GM23248 (cell line): ENCODE data around the gene AKAP6. TPM values are rescaled to one million over a fixed set of nuclear protein-coding genes. Genes with fewer than 3 reads are reported as not detected.

Experiments used
- DNase-seq: peaks from one replicate; pipeline ENCODE4 v3.0.0-alpha.2; 2015
- H2AFZ ChIP-seq: fragments of 200-600 bp; sonication (generic); 2 replicates; pipeline ENCODE4 v1.6.1; 2016; ENCODE audit warnings: antibody characterized with exemption
- H3F3A ChIP-seq: fragments of 200-600 bp; sonication (generic); 2 replicates; pipeline ENCODE4 v1.6.1; 2016; ENCODE audit warnings: mild to moderate bottlenecking, antibody characterized with exemption, mixed run types; ENCODE audit not compliant: insufficient read depth
- H3K27ac ChIP-seq: fragments of 200-600 bp; sonication (generic); 2 replicates; pipeline ENCODE4 v1.5.1; 2016; ENCODE audit warnings: mild to moderate bottlenecking
- H3K27me3 ChIP-seq: fragments of 200-600 bp; sonication (generic); replicated peaks from 2 replicates; pipeline ENCODE4 v1.6.1; 2016; ENCODE audit warnings: mild to moderate bottlenecking; ENCODE audit not compliant: insufficient read depth
- H3K36me3 ChIP-seq: fragments of 200-600 bp; sonication (generic); 2 replicates; pipeline ENCODE4 v1.6.1; 2016; ENCODE audit warnings: low read depth, mild to moderate bottlenecking
- H3K4me1 ChIP-seq: fragments of 200-600 bp; sonication (generic); 2 replicates; pipeline ENCODE4 v1.6.1; 2016; ENCODE audit warnings: mild to moderate bottlenecking; ENCODE audit not compliant: insufficient read depth
- H3K4me2 ChIP-seq: fragments of 200-600 bp; sonication (generic); one replicate; pipeline ENCODE4 v1.6.1; 2016; ENCODE audit warnings: mild to moderate bottlenecking; ENCODE audit not compliant: unreplicated experiment
- H3K4me3 ChIP-seq: fragments of 200-600 bp; sonication (generic); 2 replicates; pipeline ENCODE4 v1.5.1; 2016; ENCODE audit warnings: mild to moderate bottlenecking
- H3K79me2 ChIP-seq: fragments of 200-600 bp; sonication (generic); 2 replicates; pipeline ENCODE4 v1.6.1; 2016; ENCODE audit warnings: mild to moderate bottlenecking; ENCODE audit not compliant: insufficient read depth
- H3K9ac ChIP-seq: fragments of 200-600 bp; sonication (generic); 2 replicates; pipeline ENCODE4 v1.6.1; 2016; ENCODE audit warnings: mild to moderate bottlenecking
- H3K9me2 ChIP-seq: fragments of 200-600 bp; sonication (generic); 2 replicates; pipeline ENCODE4 v1.6.1; 2016; ENCODE audit warnings: mixed run types, mild to moderate bottlenecking, moderate library complexity; ENCODE audit not compliant: insufficient read depth
- H3K9me3 ChIP-seq: fragments of 200-600 bp; sonication (generic); one replicate; pipeline ENCODE4 v1.6.1; 2017; ENCODE audit warnings: low read depth
- H4K20me1 ChIP-seq: fragments of 200-600 bp; sonication (generic); 2 replicates; pipeline ENCODE4 v1.6.0; 2016; ENCODE audit not compliant: insufficient read depth
- EZH2 ChIP-seq: fragments of 200-600 bp; sonication (generic); IDR thresholded peaks from 2 replicates; pipeline ENCODE4 v1.6.1; 2018; ENCODE audit warnings: antibody characterized with exemption, mild to moderate bottlenecking; ENCODE audit not compliant: insufficient read depth, poor library complexity, severe bottlenecking
- EZH2phosphoT487 ChIP-seq: fragments of 200-600 bp; sonication (generic); IDR thresholded peaks from 2 replicates; pipeline ENCODE4 v1.6.1; 2018; ENCODE audit warnings: antibody characterized with exemption, moderate library complexity, mild to moderate bottlenecking, low read depth; ENCODE audit not compliant: insufficient read depth
- WGBS, 2 experiments: methylation state at CpG; one replicate each; pipeline ENCODE4 v1.1.6; 2015 to 2017; ENCODE audit warnings: low lambda C conversion rate in 2 of 2, low coverage in 1 of 2; ENCODE audit errors: missing lambda C conversion rate in 2 of 2; 5-methylcytosine and 5-hydroxymethylcytosine counted together
- in situ Hi-C: fragments of 300-500 bp; cut with MboI; formaldehyde crosslinking; loops from 2 replicates; pipeline ENCODE4 v1.15.0; 2020
- polyA plus RNA-seq: library from polyadenylated mRNA; unstranded; fragments of >200 nt; fragmentation: Nextera tagmentation; extraction: Ambion mirVana; gene quantifications from 2 replicates; pipeline ENCODE4 v1.2.1, GENCODE V29; 2016
- total RNA-seq: library from RNA; depleted of rRNA; stranded (reverse); fragments of >200 nt; shearing (Covaris generic); gene quantifications from 2 replicates; pipeline ENCODE4 v1.2.3, GENCODE V29; 2014

Gene AKAP6
- total and polyA plus RNA-seq, 2 experiments from 2014 or later: 4.8 to 19.1 TPM

DNA sequence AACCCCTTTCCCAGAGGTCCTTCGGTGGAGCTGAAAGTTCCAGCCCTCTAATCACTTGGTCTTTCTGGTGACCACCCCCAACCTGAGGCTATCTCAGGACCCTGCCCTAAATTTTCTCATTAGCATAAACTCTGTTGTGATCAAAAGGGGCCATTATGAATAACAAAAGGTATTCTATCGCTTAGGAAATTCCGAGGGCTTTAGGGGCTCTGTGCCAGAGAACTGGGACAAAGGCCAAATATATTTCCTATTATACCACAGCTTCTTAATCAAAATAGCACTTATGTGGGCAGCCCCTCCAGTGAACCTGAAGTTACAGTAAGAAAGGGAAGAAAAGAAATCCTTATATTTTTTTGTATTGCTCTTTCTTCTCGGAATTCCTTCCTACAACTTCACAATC, 484.3 kb downstream of the AKAP6 start:
- Histone ChIP-seq H3K9me3 (no peaks in the 10 kb centered on the region), H3K79me2 (no peaks in the 10 kb centered on the region), H3K4me1 (no peaks in the 10 kb centered on the region), H3K4me2 (no peak overlapping the region), H2AFZ (no peak overlapping the region), H3K4me3 (no peak overlapping the region), H3K36me3 (no peaks in the 10 kb centered on the region), H3F3A (no peaks in the 10 kb centered on the region), H3K9me2 (no peaks in the 10 kb centered on the region), H3K27me3 (no peaks in the 10 kb centered on the region), H3K27ac (no peak overlapping the region), H3K9ac (no peak overlapping the region), H4K20me1 (no peaks in the 10 kb centered on the region)
- in situ Hi-C loops: no loop called here
- DNase-seq: no peak
- no peak for TF ChIP-seq EZH2phosphoT487
- no peak for TF ChIP-seq EZH2
- WGBS, 2 experiments: 53 to 59% methylated on average over 4 of the region's 4 CpGs

DNA sequence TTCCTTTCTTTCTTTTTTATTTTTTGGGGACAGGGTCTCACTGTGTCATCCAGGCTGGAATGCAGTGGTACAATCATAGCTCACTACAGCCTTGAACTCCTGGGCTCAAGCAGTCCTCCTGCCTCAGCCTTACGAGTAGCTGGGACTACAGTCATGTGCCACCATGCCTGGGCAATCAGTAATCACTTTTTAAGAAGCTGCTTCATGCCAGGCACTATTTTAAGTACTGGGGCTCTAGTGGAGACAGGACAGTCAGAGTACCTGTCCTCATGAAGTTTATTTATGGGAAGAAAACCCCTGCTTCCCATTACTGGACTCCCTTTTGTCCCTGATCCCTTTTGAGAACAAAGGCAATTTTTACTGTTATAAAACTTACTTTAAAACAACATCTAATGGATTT, 485.6 kb downstream of the AKAP6 start:
- H2AFZ ChIP-seq: no peak overlapping the region
- H3K27ac ChIP-seq: no peak overlapping the region
- no peaks in the 10 kb centered on the region for H3K9me3 ChIP-seq
- in situ Hi-C loops: no loop called here
- no peaks in the 10 kb centered on the region for H3K9me2 ChIP-seq
- 38 to 47% methylated on average over 1 of the region's 1 CpG for WGBS, 2 experiments
- no peaks in the 10 kb centered on the region for H4K20me1 ChIP-seq
- H3K27me3 ChIP-seq: no peaks in the 10 kb centered on the region
- H3K36me3 ChIP-seq: no peaks in the 10 kb centered on the region
- no peak overlapping the region for H3K4me3 ChIP-seq
- DNase-seq: no peak
- H3K9ac ChIP-seq: no peak overlapping the region
- H3K79me2 ChIP-seq: no peaks in the 10 kb centered on the region
- no peaks in the 10 kb centered on the region for H3K4me1 ChIP-seq
- H3K4me2 ChIP-seq: no peak overlapping the region
- TF ChIP-seq EZH2phosphoT487: no peak
- no peak for TF ChIP-seq EZH2
- no peaks in the 10 kb centered on the region for H3F3A ChIP-seq

DNA sequence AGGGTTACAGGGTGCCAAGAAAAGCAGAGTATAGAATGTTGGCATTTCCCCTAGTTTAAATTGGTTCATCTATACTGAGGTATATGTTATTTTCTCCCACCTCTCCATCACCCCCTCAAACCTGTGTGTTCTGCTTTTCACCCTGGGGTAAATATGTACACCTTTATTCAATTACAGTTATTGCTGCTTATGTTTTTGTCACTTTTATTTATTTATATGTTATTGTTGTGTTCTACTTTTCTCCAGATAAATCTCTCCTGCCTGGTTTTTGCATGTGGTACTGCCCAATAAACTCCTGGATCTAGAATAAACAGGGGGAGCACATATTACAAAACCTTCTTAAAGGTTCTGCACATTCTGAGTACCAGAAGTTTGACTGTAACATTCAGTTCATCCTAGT, 487.5 kb downstream of the AKAP6 start:
- Histone ChIP-seq H3K9me3 (no peaks in the 10 kb centered on the region), H3K36me3 (no peaks in the 10 kb centered on the region), H3K9ac (no peak overlapping the region), H3K4me2 (no peak overlapping the region), H3K4me3 (no peak overlapping the region), H2AFZ (no peak overlapping the region), H3K79me2 (no peaks in the 10 kb centered on the region), H3K27me3 (no peaks in the 10 kb centered on the region), H3K9me2 (no peaks in the 10 kb centered on the region), H3K4me1 (no peaks in the 10 kb centered on the region), H3K27ac (no peak overlapping the region), H4K20me1 (no peaks in the 10 kb centered on the region), H3F3A (no peaks in the 10 kb centered on the region)
- in situ Hi-C loops: no loop called here
- no peak for DNase-seq
- TF ChIP-seq EZH2 (no peak), EZH2phosphoT487 (no peak)

DNA sequence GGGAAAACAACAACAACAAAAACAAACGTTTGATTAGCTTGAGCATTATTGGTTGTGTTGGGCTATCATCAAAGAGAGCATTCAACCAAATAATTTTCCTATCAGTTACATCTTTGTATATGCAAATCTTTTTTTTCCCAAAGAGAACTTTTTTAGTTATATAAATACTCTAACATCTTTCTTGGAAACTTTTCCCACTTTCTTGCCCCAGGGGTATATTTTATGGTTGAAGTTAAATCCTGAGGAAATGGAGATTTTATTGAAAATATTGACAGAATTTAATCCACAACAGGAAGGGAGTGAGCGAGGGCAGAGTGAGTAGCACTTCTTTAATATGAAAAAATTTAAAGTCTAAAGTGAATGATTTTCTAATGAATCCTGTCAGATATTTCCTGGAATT, 488.7 kb downstream of the AKAP6 start:
- H3K79me2 ChIP-seq: no peaks in the 10 kb centered on the region
- H3K9ac ChIP-seq: no peak overlapping the region
- no peak overlapping the region for H3K4me2 ChIP-seq
- no peaks in the 10 kb centered on the region for H3K9me3 ChIP-seq
- H2AFZ ChIP-seq: no peak overlapping the region
- H4K20me1 ChIP-seq: no peaks in the 10 kb centered on the region
- in situ Hi-C loops: no loop called here
- H3F3A ChIP-seq: no peaks in the 10 kb centered on the region
- WGBS, 2 experiments: 37 to 42% methylated on average over 2 of the region's 2 CpGs
- DNase-seq: no peak
- no peak overlapping the region for H3K27ac ChIP-seq
- no peaks in the 10 kb centered on the region for H3K27me3 ChIP-seq
- no peak overlapping the region for H3K4me3 ChIP-seq
- H3K9me2 ChIP-seq: no peaks in the 10 kb centered on the region
- no peaks in the 10 kb centered on the region for H3K36me3 ChIP-seq
- TF ChIP-seq EZH2 (no peak), EZH2phosphoT487 (no peak)
- no peaks in the 10 kb centered on the region for H3K4me1 ChIP-seq

DNA sequence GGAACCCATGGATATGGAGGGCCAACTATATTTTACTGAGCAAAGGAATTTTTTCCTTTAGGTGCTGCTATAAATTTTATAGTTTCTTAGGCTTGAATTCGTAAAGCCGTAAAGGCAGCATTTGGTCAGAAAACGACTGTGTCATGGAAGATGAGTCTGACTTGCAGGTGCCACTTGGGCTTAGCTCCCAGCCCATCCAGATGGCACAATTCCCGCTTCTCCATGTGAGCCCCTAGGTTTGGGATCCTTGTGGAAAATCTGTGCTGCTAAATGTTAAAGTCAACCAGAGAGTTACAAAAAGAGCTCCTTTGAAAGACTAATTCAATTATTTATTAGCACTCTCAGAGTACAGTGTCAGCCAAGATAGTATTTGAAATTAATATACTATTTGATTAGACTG, 489.5 kb downstream of the AKAP6 start:
- no peaks in the 10 kb centered on the region for H3F3A ChIP-seq
- in situ Hi-C loops: no loop called here
- no peak overlapping the region for H3K4me3 ChIP-seq
- H3K9me3 ChIP-seq: no peaks in the 10 kb centered on the region
- TF ChIP-seq EZH2phosphoT487: no peak
- no peak for TF ChIP-seq EZH2
- H3K4me1 ChIP-seq: no peaks in the 10 kb centered on the region
- H3K9ac ChIP-seq: no peak overlapping the region
- 77 to 84% methylated on average over 4 of the region's 4 CpGs for WGBS, 2 experiments
- no peak for DNase-seq
- no peak overlapping the region for H2AFZ ChIP-seq
- no peak overlapping the region for H3K27ac ChIP-seq
- H4K20me1 ChIP-seq: no peaks in the 10 kb centered on the region
- H3K9me2 ChIP-seq: no peaks in the 10 kb centered on the region
- no peaks in the 10 kb centered on the region for H3K27me3 ChIP-seq
- no peaks in the 10 kb centered on the region for H3K36me3 ChIP-seq
- no peak overlapping the region for H3K4me2 ChIP-seq
- H3K79me2 ChIP-seq: no peaks in the 10 kb centered on the region
